Liver (tissue), 3 donors: ENCODE data around the gene EHD4.

ENCODE experiments used
- EGR1 ChIP-seq, 2 donors: IDR thresholded peaks; 2 replicates each; pipeline ENCODE4 v1.6.1; 2016 to 2018; ENCODE audit warnings: antibody characterized with exemption in 2 of 2, low read depth in 2 of 2
- FOXA1 ChIP-seq: IDR thresholded peaks from 2 replicates; pipeline ENCODE4 v1.6.1; 2016; ENCODE audit warnings: antibody characterized with exemption
- GABPA ChIP-seq, 2 donors: IDR thresholded peaks in 1 of 2; conservative IDR thresholded peaks in 1 of 2; 2 replicates each; pipeline ENCODE4 v1.6.1; 2016; ENCODE audit warnings: antibody characterized with exemption in 2 of 2, mild to moderate bottlenecking in 1 of 2, moderate library complexity in 1 of 2
- MAX ChIP-seq: IDR thresholded peaks from 2 replicates; pipeline ENCODE4 v1.6.1; 2016; ENCODE audit warnings: antibody characterized with exemption
- RXRA ChIP-seq, 2 donors: IDR thresholded peaks; 2 replicates each; pipeline ENCODE4 v1.6.1; 2017 to 2018; ENCODE audit warnings: antibody characterized with exemption in 2 of 2, mild to moderate bottlenecking in 1 of 2
- SP1 ChIP-seq: IDR thresholded peaks from 2 replicates; pipeline ENCODE4 v1.6.1; 2018; ENCODE audit warnings: antibody characterized with exemption, mild to moderate bottlenecking
- TAF1 ChIP-seq: conservative IDR thresholded peaks from 2 replicates; pipeline ENCODE4 v1.6.1; 2016; ENCODE audit warnings: antibody characterized with exemption, mild to moderate bottlenecking
- ZBTB33 ChIP-seq: IDR thresholded peaks from 2 replicates; pipeline ENCODE4 v1.6.1; 2016; ENCODE audit warnings: antibody characterized with exemption
- TF ChIP-seq, protein P1 (sequence below): fragments of 150-350 bp; IDR thresholded peaks from 2 replicates; pipeline ENCODE4 v1.5.1; 2017; ENCODE audit warnings: improper control_type of control experiment, low read depth, low read length; ENCODE audit not compliant: missing input control
- TF ChIP-seq, protein P2 (sequence below): IDR thresholded peaks from 2 replicates; pipeline ENCODE4 v1.6.1; 2016; ENCODE audit warnings: antibody characterized with exemption, mild to moderate bottlenecking
- donor health status: healthy.
- donor health status: healthy.

- TF ChIP-seq ZBTB33 (no peak), MAX (no peak), SP1 (no peak), EGR1 (IDR thresholded peaks at IDR 0.05; ENCODE audit: low read depth in 2 of 2) (no peak), RXRA (IDR thresholded peaks at IDR 0.05) (no peak), FOXA1 (no peak), TAF1 (no peak), GABPA (IDR thresholded peaks at IDR 0.05 in 1 of 2, conservative IDR thresholded peaks at IDR 0.05 in 1 of 2) (no peak)
- TF ChIP-seq, protein P1, sequence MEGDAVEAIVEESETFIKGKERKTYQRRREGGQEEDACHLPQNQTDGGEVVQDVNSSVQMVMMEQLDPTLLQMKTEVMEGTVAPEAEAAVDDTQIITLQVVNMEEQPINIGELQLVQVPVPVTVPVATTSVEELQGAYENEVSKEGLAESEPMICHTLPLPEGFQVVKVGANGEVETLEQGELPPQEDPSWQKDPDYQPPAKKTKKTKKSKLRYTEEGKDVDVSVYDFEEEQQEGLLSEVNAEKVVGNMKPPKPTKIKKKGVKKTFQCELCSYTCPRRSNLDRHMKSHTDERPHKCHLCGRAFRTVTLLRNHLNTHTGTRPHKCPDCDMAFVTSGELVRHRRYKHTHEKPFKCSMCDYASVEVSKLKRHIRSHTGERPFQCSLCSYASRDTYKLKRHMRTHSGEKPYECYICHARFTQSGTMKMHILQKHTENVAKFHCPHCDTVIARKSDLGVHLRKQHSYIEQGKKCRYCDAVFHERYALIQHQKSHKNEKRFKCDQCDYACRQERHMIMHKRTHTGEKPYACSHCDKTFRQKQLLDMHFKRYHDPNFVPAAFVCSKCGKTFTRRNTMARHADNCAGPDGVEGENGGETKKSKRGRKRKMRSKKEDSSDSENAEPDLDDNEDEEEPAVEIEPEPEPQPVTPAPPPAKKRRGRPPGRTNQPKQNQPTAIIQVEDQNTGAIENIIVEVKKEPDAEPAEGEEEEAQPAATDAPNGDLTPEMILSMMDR, result no peak
- TF ChIP-seq, protein P2, sequence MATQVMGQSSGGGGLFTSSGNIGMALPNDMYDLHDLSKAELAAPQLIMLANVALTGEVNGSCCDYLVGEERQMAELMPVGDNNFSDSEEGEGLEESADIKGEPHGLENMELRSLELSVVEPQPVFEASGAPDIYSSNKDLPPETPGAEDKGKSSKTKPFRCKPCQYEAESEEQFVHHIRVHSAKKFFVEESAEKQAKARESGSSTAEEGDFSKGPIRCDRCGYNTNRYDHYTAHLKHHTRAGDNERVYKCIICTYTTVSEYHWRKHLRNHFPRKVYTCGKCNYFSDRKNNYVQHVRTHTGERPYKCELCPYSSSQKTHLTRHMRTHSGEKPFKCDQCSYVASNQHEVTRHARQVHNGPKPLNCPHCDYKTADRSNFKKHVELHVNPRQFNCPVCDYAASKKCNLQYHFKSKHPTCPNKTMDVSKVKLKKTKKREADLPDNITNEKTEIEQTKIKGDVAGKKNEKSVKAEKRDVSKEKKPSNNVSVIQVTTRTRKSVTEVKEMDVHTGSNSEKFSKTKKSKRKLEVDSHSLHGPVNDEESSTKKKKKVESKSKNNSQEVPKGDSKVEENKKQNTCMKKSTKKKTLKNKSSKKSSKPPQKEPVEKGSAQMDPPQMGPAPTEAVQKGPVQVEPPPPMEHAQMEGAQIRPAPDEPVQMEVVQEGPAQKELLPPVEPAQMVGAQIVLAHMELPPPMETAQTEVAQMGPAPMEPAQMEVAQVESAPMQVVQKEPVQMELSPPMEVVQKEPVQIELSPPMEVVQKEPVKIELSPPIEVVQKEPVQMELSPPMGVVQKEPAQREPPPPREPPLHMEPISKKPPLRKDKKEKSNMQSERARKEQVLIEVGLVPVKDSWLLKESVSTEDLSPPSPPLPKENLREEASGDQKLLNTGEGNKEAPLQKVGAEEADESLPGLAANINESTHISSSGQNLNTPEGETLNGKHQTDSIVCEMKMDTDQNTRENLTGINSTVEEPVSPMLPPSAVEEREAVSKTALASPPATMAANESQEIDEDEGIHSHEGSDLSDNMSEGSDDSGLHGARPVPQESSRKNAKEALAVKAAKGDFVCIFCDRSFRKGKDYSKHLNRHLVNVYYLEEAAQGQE, result no peak
Measured at GRCh38 chr15:41868321-41868720, 104.0 kb downstream of the EHD4 start.
